Mucosa of descending colon (tissue), 3 donors: Measurements from ENCODE around the gene OR10C1. TPM values are rescaled to one million over a fixed set of nuclear protein-coding genes. Genes with fewer than 3 reads are reported as not detected.

Source experiments
- ATAC-seq: fragments of 200-7000 bp; cut with Tn5 transposase; one replicate; pipeline ENCODE4 v1.9.1; 2020; ENCODE audit warnings: mild to moderate bottlenecking, moderate library complexity
- DNase-seq, 3 donors: peaks; one replicate each; pipeline ENCODE4 v3.0.0-alpha.2; 2020
- H3K36me3 ChIP-seq: fragments of 200-600 bp; one replicate; pipeline ENCODE4 v1.8.0; 2021; ENCODE audit warnings: low read depth, mild to moderate bottlenecking
- H3K4me1 ChIP-seq: fragments of 200-600 bp; one replicate; pipeline ENCODE4 v1.8.0; 2021; ENCODE audit warnings: low read depth, mild to moderate bottlenecking
- H3K4me3 ChIP-seq: fragments of 200-600 bp; one replicate; pipeline ENCODE4 v1.8.0; 2021; ENCODE audit warnings: mild to moderate bottlenecking
- H3K9me3 ChIP-seq: fragments of 200-600 bp; one replicate; pipeline ENCODE4 v1.8.0; 2021; ENCODE audit warnings: mild to moderate bottlenecking
- CTCF ChIP-seq: fragments of 200-600 bp; IDR thresholded peaks from one replicate; pipeline ENCODE4 v1.8.0; 2022; ENCODE audit warnings: antibody characterized with exemption, mild to moderate bottlenecking
- intact Hi-C, 2 donors: fragments of 100-400 bp; cut with DNase I in 1 of 2; cut with micrococcal nuclease in 1 of 2; formaldehyde crosslinking; loops; one replicate each; pipeline versions ENCODE4 v1.11.0 to v1.11.1; 2022; cut with DNase I, micrococcal nuclease
- long read RNA-seq, 2 donors: library from polyadenylated mRNA; unstranded; transcript quantifications; one replicate each; pipeline ENCODE4 v2.0.0, GENCODE V29; 2019 to 2021
- total RNA-seq, 3 donors: library from RNA; stranded (reverse); fragmentation: NEBNext Ultra II Directional in 2 of 3; extraction: Animal tissue kit (Norgen Biotek cat#: 25700) in 2 of 3; gene quantifications; one replicate each; pipeline versions ENCODE4 v1.2.1 to v1.2.4, GENCODE V29; 2021 to 2023
- donor health status: DM: no; HTN: no; CAD: no; lungs with moderate emphysema.
- donor health status: DM: no; HTN: no; CAD: no.
- donor health status: DM: no; HTN: yes; CAD: no.

OR10C1 gene
- total RNA-seq = not detected
- long read RNA-seq, donor 1 = 0 reads
- long read RNA-seq, donor 2 = 0 reads

- no peak for ATAC-seq
- TF ChIP-seq CTCF = no peak
- no peaks in the 10 kb centered on the region for H3K9me3 ChIP-seq
These were observed at the start of gene OR10C1 for GRCh38 chr6:29439006-29439405. Gene OR10C1 (plus strand): TSS chr6:29439306. CDS start chr6:29440016, 710 bp downstream.

GRCh38 chr6:29395331-29395730 lies 43.8 kb upstream of the OR10C1 start, which contains the start of gene OR12D2:
Gene OR12D2 (plus strand): TSS chr6:29395631. CDS start chr6:29396700, 1,069 bp downstream.
- Histone ChIP-seq H3K9me3 (no peaks in the 10 kb centered on the region), H3K4me1 (no peaks in the 10 kb centered on the region), H3K36me3 (no peaks in the 10 kb centered on the region), H3K4me3 (no peak within 1 kb of the TSS)
- intact Hi-C loops = no loop called here
- DNase-seq (no peak), ATAC-seq (no peak)
- no peak for TF ChIP-seq CTCF

More at GRCh38 chr6:29439006-29439405, at the start of gene OR10C1:
- Histone ChIP-seq H3K4me3 (no peak within 1 kb of the TSS), H3K4me1 (no peaks in the 10 kb centered on the region), H3K36me3 (no peaks in the 10 kb centered on the region)
- intact Hi-C loops = no loop called here
- no peak for DNase-seq

GRCh38 chr6:29399525-29399924 lies 39.6 kb upstream of the OR10C1 start:
- no peaks in the 10 kb centered on the region for H3K4me1 ChIP-seq
- ATAC-seq (no peak), DNase-seq (no peak)
- TF ChIP-seq CTCF = no peak
- H3K36me3 ChIP-seq = no peaks in the 10 kb centered on the region
- no peak overlapping the region for H3K4me3 ChIP-seq
- intact Hi-C loops = no loop called here
- H3K9me3 ChIP-seq = no peaks in the 10 kb centered on the region

GRCh38 chr6:29403801-29404200 lies 35.3 kb upstream of the OR10C1 start:
- H3K36me3 ChIP-seq = no peaks in the 10 kb centered on the region
- ATAC-seq (no peak), DNase-seq (no peak)
- H3K4me3 ChIP-seq = no peak overlapping the region
- TF ChIP-seq CTCF = no peak
- H3K4me1 ChIP-seq = no peaks in the 10 kb centered on the region
- intact Hi-C loops = no loop called here
- no peaks in the 10 kb centered on the region for H3K9me3 ChIP-seq

- Histone ChIP-seq H3K9me3 (no peaks in the 10 kb centered on the region), H3K4me3 (no peak within 1 kb of the TSS), H3K36me3 (no peaks in the 10 kb centered on the region), H3K4me1 (no peaks in the 10 kb centered on the region)
- ATAC-seq (no peak), DNase-seq (no peak)
- TF ChIP-seq CTCF = no peak
- intact Hi-C loops = no loop called here
These were observed 24.5 kb upstream of the OR10C1 start, which contains the start of gene OR12D1 for GRCh38 chr6:29414588-29414987. Gene OR12D1 (plus strand): TSS chr6:29414928.

- Histone ChIP-seq H3K4me1 (no peaks in the 10 kb centered on the region), H3K4me3 (no peak overlapping the region), H3K36me3 (no peaks in the 10 kb centered on the region), H3K9me3 (no peaks in the 10 kb centered on the region)
- intact Hi-C loops = no loop called here
- no peak for DNase-seq
- no peak for TF ChIP-seq CTCF
- ATAC-seq = no peak
These were observed 19.6 kb upstream of the OR10C1 start for GRCh38 chr6:29419516-29419915.
